ENCODE data around the gene FHIT. TPM values are rescaled to one million over a fixed set of nuclear protein-coding genes. Genes with fewer than 3 reads are reported as not detected.
A peak's percentile ranks its signal among the peaks of the same experiment; 100 is the strongest.

FHIT gene
- total and polyA plus RNA-seq, 10 of the 15 experiments (the other 5 are each of a cell fraction or from before 2014, with no cell fraction given): 4.2 to 14.9 (median 9.4) TPM

DNA sequence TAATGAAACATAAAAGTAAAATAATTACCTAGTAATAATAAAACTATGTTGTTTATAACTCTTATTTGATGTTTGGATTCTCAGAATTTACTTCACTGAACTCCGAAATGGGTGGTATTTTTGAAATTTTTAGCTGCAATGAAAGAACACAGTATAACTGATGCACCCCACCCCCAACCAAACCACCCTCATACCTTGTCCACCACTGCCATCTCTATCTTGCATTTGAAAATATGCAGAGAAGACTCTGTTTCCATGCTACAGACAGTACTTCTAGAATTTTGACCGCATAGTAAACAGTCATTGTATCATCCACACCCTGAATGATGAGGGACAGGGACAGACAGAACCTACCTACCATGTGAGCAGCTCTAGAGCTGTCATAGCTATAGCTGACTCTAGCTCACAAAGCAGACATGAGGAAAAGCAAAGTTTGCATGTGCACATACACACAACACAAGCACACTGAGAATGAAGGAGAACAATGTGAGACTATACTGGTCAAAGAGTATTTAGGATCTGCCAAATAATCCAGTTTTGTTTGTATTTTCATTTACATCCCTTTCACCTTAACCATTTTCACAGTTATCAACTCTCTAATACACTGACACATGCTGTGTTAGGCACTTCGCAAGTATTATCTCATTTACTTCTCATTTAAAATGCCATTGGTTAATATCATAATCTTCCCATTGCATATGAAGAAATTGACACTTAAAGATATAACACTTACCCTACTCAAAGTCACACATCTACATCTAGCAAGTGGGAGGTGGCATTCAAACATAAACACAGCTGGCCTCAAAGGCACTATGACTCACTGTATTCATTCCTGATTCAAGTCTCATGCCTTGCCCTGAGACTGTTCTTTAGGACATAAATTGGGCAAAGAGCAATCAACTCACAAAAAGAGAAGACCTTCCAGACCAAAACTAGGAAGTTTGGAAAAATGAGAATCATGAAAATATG is 1186.8 kb downstream of the FHIT start (continued):
- TF ChIP-seq BMI1 (IDR thresholded peaks at IDR 0.05; ENCODE audit: borderline replicate concordance) (no peak), ZSCAN29 (IDR thresholded peaks at IDR 0.05) (no peak), MTA2 (IDR thresholded peaks at IDR 0.05; ENCODE audit: low read depth) (peak; percentile 50; the same call in 1 of the 2 replicates), CBFB (IDR thresholded peaks at IDR 0.05; ENCODE audit: low read depth) (no peak), HDGF (IDR thresholded peaks at IDR 0.05) (no peak), MXI1 (IDR thresholded peaks at IDR 0.05; ENCODE audit: low read depth, low read length) (no peak), CHD1 (IDR thresholded peaks at IDR 0.05; ENCODE audit: low read depth, low read length) (no peak), TCF7 (IDR thresholded peaks at IDR 0.05; ENCODE audit: borderline replicate concordance) (no peak)
- TF ChIP-seq, protein P1, sequence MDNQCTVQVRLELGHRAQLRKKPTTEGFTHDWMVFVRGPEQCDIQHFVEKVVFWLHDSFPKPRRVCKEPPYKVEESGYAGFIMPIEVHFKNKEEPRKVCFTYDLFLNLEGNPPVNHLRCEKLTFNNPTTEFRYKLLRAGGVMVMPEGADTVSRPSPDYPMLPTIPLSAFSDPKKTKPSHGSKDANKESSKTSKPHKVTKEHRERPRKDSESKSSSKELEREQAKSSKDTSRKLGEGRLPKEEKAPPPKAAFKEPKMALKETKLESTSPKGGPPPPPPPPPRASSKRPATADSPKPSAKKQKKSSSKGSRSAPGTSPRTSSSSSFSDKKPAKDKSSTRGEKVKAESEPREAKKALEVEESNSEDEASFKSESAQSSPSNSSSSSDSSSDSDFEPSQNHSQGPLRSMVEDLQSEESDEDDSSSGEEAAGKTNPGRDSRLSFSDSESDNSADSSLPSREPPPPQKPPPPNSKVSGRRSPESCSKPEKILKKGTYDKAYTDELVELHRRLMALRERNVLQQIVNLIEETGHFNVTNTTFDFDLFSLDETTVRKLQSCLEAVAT (IDR thresholded peaks at IDR 0.05): no peak
- TF ChIP-seq, protein P2, sequence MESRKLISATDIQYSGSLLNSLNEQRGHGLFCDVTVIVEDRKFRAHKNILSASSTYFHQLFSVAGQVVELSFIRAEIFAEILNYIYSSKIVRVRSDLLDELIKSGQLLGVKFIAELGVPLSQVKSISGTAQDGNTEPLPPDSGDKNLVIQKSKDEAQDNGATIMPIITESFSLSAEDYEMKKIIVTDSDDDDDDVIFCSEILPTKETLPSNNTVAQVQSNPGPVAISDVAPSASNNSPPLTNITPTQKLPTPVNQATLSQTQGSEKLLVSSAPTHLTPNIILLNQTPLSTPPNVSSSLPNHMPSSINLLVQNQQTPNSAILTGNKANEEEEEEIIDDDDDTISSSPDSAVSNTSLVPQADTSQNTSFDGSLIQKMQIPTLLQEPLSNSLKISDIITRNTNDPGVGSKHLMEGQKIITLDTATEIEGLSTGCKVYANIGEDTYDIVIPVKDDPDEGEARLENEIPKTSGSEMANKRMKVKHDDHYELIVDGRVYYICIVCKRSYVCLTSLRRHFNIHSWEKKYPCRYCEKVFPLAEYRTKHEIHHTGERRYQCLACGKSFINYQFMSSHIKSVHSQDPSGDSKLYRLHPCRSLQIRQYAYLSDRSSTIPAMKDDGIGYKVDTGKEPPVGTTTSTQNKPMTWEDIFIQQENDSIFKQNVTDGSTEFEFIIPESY (IDR thresholded peaks at IDR 0.05): no peak
